IPS-11a (cell line): ENCODE measurements around the gene FABP7.

Experiments used
- H3K4me3 ChIP-seq: one replicate; pipeline ENCODE4 v1.5.1; 2013; ENCODE audit warnings: low read depth, low read length, control low read depth

Gene FABP7

GRCh38 chr6:122792766-122793165 lies 13.2 kb downstream of the FABP7 start:
- no peak overlapping the region for H3K4me3 ChIP-seq

DNA sequence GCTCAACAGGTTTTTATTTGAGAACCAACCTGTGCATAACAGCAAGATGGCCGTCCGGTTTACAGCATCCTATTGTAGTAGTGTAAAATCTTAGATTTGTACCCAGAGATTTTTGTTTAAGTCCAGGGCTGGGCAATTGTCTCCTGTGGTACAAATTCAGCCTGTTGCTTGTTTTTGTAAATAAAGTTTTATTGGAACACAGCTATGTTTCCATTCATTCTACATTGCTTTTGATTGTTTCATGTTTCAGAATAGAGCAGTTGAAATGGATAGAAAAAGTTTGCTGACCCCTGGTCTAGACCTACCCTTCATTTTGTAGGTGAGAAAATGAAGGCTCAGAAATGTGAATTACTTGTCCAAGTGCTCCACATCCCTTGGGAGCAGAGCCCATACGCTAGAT lies 18.0 kb downstream of the FABP7 start:
- no peak overlapping the region for H3K4me3 ChIP-seq

DNA sequence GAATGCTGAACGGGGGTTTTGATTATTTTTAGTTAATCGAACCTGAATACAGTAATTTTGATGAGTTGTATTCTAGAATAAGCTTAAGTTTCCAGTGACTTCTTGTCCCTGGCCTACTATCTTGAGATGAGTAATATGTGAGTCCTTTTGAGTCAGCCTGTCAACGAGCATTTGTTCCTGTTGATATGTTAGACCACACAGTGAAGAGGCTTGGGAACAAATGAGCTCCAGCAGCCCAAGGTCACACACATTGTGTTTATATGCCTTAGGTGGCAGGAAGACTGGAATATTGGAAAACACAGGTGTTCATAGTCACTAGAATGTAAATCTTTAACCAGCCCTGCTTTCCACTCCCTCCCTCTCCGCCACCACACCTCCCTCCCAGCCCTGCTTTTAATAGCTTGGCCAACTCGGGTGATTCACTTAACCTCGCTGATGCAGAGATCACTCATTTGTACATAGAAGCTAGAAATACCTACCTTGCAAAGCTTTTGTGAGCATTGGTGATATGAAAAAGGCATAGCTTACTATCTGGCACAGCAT lies 18.7 kb downstream of the FABP7 start:
- no peak overlapping the region for H3K4me3 ChIP-seq

- no peak overlapping the region for H3K4me3 ChIP-seq
Measured at GRCh38 chr6:122799140-122799745, 19.7 kb downstream of the FABP7 start.

DNA sequence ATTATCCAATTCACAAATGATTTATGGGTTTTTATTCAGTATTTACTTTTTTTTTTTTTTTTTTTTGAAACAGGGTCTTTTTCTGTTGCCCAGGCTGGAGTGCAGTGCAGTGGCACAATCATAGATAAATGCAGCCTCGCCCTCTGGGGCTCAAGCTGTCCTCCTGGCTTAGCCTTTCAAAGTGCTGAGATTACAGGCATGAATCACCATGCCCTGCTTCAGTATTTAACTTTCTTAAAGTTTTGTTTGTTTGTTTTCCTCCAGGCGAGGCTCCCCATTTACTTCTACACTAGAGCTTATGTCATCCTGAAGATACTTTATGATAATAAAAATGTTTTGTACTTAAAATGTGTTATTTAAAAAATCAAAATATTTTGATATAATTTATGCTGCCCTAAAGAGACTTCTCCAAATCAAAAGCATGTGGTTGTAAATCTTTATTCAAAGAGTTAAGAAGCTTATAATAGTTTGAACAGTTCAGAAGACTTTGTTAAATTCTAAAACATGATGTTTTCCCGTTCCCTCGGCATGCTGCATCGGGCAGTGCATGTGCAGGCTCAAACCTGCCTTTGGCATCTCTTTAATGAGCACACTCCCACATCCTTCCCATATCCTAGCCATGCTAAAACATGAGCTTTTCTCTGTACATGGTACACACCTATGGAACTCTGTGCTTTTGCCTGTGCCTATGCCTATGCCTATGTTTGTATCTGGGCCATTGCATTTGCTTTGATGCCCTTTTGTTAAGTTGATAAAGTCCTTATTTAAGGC lies 20.6 kb downstream of the FABP7 start:
- H3K4me3 ChIP-seq = no peak overlapping the region

DNA sequence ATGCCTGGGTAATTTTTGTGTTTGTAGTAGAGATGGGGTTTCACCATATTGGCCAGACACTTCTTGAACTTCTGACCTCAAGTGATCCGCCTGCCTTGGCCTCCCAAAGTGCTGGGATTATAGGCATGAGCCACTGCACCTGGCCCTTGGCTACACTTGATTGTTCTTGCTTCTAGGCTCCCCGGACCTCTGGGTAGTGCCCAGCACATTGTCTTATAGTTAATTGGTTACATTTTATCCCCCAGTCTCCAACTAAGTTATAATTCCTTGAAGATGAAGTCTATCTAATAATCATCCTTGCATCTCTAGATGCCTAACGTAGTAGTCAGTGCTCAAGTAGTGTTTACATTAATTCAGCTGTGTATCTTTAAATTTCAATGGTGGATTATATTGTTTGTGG lies 21.4 kb downstream of the FABP7 start:
- H3K4me3 ChIP-seq = no peak overlapping the region

- H3K4me3 ChIP-seq = no peak overlapping the region
Measured at GRCh38 chr6:122801397-122801796, 21.9 kb downstream of the FABP7 start.

DNA sequence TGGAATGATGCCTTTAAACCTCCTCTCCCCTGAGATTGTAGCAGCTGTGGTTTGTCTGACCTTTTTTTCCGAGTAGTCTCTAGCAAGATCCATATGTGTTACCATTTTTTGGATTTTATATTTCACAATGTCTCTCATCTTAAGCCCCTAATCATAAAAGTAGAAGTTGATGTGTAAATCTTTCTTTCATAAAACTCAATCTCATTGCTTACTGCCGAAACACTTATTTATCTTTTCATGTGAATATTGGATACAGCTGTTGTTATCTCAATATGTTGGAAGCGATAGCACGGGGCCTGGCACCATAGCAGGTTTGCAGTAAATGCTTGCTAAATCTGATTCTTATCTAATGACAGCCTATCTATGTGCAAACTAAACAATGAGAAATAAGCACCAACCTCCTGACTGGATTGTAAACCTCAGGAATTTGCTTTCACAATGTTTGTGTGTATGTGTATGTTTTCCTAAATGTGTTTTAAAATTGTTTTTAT lies 23.7 kb downstream of the FABP7 start:
- H3K4me3 ChIP-seq = no peak overlapping the region

DNA sequence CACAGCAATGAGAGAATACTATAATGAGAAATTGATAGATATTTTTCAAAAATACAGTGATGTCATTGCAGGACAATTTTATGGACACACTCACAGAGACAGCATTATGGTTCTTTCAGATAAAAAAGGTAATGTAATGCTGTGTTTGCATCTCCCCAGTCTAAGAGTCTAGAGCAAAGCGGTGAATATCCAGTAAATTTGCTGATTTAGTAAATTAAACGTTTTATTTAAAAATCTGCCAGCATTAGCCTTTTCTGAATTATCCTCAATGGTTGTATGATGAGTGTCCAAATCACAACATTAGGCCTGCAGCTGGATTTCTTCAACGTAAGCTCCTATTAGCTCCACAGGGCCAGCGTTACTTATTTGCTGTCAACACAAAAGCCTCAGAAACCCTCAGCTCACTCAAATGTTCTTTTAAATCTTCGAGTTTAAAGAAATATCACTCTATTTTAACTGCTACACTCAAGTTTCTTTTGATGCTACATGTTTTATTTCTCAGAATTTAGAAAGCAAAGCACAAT lies 25.5 kb downstream of the FABP7 start:
- no peak overlapping the region for H3K4me3 ChIP-seq

DNA sequence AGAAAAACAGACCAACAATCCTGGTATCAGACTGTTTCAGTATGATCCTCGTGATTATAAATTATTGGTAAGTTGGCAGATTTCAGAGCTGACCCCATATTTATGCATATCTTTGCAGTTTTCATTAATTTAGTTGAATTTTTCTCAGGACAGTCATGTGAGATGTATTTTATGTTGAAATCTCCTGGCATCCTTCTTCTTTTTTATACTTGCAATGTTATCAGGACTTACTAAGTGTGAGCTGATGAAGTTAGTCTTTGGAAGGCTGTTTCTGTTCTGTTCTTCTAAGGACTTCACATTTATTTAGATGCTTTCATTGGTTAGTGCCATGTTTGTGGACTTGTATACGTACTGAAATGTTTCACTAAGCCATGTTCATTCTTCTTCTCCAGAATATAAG lies 26.8 kb downstream of the FABP7 start:
- no peak overlapping the region for H3K4me3 ChIP-seq

DNA sequence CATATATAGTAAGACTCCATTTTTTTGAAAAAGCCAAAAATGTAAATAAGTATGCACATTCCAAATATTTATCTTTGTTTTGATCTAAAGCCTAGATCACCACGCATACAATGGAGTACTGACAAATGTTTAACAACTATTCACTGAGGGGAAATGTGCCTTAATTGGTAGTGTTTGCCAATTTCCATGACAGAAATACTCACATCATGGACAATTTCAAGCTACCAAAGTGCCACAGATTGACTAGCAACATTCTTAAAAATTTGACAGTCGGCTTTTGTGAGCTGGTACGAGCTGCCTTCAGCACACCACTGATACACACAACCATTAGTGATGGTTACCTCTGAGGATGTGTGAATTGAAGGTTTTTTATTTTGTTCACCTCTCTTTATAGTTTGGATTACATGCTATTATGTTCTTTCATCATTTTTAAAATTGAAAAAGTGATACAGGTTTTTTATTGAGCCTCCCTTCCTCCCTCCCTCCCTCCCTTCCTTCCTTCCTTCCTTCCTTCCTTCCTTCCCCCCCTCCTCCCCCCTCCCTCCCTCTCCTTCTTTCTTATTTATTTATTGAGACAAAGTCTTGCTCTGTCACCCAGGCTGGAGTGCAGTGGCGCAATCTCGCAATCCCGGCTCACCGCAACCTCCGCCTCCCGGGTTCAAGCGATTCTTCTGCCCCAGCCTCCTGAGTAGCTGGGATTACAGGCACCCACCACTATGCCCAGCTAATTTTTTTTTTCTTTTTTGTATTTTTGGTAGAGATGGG lies 28.8 kb downstream of the FABP7 start:
- no peak overlapping the region for H3K4me3 ChIP-seq

DNA sequence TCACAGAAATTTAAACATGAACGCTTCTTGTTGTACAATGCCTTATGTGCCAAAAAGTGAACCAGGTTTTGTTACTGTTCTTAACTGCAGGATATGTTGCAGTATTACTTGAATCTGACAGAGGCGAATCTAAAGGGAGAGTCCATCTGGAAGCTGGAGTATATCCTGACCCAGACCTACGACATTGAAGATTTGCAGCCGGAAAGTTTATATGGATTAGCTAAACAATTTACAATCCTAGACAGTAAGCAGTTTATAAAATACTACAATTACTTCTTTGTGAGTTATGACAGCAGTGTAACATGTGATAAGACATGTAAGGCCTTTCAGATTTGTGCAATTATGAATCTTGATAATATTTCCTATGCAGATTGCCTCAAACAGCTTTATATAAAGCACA lies 29.5 kb downstream of the FABP7 start:
- no peak overlapping the region for H3K4me3 ChIP-seq

GRCh38 chr6:122809691-122810090 lies 30.2 kb downstream of the FABP7 start:
- H3K4me3 ChIP-seq = no peak overlapping the region

DNA sequence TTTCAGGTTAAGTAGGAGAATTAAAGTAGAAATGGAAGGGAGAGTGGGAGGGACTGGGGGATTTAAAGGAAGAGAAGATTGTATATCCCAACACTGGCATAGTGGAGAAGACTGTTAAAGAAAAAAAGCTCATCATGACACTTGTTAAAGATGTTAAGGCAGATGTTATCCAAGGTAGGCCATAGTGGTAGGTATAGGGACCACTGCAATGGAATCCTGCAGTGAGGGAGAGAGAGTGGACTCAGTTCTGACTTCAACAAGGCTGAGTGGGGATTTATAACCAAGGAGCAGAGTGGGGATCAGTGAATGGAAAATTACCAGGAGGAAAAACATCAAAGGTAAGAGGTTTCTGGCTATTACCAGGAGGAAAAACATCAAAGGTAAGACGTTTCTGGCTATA lies 30.7 kb downstream of the FABP7 start:
- no peak overlapping the region for H3K4me3 ChIP-seq

- no peak overlapping the region for H3K4me3 ChIP-seq
Measured at GRCh38 chr6:122817358-122817757, 37.8 kb downstream of the FABP7 start.

- H3K4me3 ChIP-seq = no peak overlapping the region
Measured at GRCh38 chr6:122817766-122818165, 38.2 kb downstream of the FABP7 start.

- H3K4me3 ChIP-seq = no peak overlapping the region
Measured at GRCh38 chr6:122818866-122819265, 39.4 kb downstream of the FABP7 start.

- H3K4me3 ChIP-seq = no peak overlapping the region
Measured at GRCh38 chr6:122821095-122821494, 41.6 kb downstream of the FABP7 start.

GRCh38 chr6:122825163-122825562 lies 45.6 kb downstream of the FABP7 start:
- H3K4me3 ChIP-seq = no peak overlapping the region

GRCh38 chr6:122829456-122829855 lies 49.9 kb downstream of the FABP7 start:
- no peak overlapping the region for H3K4me3 ChIP-seq

GRCh38 chr6:122831511-122831910 lies 52.0 kb downstream of the FABP7 start:
- no peak overlapping the region for H3K4me3 ChIP-seq
